GM03348 (cell line): ENCODE measurements around the gene OR8B2.
"Not testable (repeated sequence)": the region's sequence is repeated elsewhere in the genome, so short reads cannot be mapped to it uniquely, and the experiment has no call there.

ENCODE experiments used
- DNase-seq: peaks from one replicate; pipeline ENCODE4 v3.0.0; 2012; ENCODE audit warnings: low spot score

Gene OR8B2, protein sequence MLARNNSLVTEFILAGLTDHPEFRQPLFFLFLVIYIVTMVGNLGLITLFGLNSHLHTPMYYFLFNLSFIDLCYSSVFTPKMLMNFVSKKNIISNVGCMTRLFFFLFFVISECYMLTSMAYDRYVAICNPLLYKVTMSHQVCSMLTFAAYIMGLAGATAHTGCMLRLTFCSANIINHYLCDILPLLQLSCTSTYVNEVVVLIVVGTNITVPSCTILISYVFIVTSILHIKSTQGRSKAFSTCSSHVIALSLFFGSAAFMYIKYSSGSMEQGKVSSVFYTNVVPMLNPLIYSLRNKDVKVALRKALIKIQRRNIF

DNA sequence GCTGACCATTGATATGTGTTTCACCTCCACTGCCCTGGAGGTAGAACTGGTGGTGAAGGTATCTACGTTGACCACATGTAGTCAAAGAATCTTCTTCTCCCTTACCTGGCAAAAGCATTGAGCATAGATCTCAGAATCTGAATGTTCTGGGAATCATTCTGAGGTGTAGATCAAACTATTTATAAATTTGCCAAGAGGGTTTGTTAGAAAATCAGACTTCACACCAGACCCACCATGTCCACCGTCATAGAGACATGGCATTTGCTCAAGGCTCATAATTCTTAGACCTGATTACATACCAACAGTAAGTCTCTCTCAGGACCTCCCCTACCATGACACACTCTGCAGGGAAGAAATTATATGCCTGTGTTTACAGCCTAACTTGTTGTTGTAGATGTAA, at the start of gene OR8B2:
Gene OR8B2, minus strand, starts transcription at position 101 of the 400 bp plus-strand sequence. CDS start 1,156 bp downstream, outside the sequence.
- no peak for DNase-seq

DNA sequence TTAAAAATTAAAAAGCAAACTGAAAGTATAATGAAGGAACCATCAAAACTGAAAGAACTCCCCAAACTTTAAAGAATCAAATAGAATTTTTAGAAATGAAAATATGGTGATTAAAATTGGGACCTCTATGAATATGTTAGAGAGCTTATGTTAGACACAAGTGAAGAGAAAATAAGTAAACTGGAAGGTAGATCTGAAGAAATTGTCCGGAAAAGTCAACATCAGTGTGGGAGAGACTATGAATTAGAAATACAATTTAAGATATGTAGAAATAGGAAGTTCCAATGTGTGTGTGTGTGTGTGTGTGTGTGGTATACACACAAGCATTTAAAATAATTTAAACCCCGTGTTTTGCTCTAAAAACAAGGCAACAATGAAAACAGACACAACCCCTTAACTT, 45.3 kb upstream of the OR8B2 start:
- DNase-seq, result no peak

DNA sequence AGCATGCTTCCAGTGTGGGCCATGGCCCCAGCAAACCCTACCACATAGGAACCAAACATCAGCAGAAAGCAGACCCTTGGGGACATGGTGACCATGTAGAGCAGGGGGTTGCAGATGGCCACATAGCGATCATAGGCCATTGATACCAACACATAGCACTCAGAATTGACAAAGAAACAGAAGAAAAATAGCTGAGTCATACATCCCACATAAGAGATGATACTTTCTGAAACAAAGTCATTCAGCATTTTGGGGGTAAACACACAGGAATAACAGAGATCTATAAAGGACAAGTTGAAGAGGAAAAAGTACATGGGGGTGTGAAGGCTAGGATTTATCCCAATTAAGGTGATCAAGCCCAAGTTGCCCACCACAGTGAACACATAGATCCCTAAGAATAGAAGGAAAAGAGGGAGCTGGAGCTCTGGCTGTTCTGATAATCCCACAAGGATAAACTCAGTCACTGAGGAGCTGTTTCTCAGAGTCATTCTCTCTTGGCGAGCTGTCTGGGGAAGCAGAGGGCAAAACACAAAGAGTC, 40.2 kb upstream of the OR8B2 start, which contains the start of gene OR8B4:
Gene OR8B4, minus strand, starts transcription at position 488 of the 538 bp plus-strand sequence. Its CDS starts 0 bp downstream, at position 488.
- DNase-seq, result no peak

DNA sequence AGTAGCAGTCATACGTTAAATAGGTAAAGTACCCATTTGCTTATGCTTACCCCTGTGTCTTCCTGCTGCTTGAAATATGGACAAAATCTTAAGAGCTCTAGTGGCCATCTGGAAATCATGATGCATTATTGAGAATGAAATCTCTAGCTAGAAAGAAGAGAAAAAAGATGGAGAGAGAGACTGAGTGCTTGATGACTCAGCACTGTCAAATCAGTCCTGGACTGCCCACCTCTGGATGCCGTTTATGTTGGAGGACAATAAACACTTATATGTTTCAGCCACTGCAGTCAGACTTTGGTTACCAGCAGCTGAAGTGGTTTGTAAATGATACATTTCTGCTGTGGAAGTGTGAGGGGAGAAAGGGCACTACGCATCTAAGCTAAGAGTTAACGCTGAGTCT, 36.7 kb upstream of the OR8B2 start:
- DNase-seq, result no peak

DNA sequence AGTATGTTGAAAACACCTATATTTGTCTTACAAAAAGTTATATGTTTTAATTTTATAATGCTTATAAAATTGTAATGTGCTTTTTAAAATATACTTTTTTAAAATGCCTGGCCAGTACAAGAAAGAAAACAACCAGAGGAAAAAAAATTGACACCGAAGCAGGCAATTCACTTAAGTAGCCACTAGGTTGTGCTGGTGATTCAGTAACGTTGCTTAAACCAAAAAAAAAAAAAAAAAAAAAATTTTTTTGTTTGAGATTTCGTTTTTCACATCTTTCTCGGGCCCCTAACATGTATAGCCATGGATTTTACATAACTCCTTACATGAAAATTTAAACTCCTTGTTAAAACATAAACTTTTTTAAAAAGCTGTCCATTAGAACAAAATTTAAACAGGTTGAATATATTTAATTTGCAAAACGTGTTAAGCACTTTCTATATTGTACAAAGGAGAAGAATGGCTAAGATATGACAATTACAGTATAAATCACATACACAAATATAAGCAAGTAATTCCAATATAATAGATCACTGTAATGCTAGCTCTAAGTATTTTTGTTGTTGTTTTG, 31.1 kb upstream of the OR8B2 start:
- DNase-seq, result peak; percentile 50

DNA sequence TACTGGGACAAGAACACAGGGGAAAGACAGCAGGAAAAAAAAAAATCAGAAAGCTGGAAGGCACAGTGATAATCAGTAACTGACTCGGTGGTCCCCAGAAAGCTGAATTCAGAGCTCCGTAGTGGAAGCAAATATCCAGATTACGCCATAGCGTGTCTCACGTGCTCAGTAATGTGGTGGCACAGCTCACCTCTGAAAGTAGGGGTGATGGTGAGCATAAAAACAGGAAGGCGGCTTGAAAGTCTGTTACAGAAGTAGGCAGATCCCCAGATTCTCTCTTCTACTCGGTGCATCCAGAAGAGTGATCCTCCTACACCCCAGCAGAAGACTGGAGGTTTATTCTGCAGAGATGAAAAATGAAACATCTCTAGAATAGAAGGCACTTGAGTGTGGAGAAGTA, 25.6 kb upstream of the OR8B2 start:
- DNase-seq, result no peak

DNA sequence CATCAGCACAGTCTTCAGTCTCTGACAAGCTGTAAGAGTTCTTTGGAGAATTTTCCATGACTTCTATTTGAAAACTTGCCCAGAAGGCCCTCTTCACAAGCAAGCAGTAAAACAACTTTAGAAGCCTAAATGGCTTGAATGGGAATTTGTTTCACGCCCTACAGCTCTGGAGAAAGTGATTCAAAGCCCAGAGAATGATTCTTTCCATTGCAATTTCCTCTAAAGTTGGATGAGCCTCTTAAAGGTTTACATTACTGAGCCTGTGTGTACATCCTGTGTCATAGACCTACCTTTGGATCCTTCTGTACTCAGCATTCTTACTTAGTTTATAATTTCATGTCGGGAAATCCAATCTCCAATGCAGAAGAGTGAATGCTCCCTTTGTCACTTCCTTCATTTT, 21.3 kb upstream of the OR8B2 start:
- no peak for DNase-seq

DNA sequence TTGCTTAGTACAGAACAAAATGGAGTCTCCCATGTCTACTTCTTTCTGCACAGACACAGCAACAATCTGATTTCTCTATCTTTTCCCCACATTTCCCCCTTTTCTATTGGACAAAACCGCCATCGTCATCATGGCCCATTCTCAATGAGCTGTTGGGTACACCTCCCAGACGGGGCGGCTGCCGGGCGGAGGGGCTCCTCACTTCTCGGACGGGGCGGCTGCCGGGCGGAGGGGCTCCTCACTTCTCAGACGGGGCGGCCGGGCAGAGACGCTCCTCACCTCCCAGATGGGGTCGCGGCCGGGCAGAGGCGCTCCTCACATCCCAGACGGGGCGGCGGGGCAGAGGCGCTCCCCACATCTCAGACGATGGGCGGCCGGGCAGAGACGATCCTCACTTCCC, 18.9 kb upstream of the OR8B2 start:
- not testable (repeated sequence) for DNase-seq

DNA sequence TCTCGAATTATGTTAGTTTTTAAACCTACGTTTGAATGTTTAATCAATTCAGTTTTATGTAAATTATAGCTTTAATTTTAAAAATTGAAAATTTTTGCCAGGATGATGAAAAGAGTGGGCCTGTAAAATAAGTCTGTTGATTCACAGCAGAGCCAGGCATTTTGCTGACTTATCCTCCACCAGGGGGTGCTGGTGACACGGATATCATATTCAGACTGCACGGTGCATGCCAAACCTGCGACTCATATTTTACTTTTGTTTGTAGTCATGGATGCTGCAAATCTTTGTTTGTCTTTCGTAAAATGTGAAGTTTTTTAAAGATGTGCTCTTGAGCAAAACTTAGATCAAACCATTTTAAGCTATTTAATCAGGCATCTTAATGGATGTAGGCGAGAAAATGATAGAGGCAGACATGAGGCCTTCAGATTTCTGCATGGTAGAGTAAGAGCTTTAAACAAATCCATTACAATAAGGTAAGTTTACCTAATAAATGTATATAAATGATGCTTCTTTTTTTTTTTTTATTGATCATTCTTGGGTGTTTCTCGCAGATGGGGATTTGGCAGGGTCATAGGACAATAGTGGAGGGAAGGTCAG, 18.1 kb upstream of the OR8B2 start:
- peak; percentile 80 for DNase-seq

DNA sequence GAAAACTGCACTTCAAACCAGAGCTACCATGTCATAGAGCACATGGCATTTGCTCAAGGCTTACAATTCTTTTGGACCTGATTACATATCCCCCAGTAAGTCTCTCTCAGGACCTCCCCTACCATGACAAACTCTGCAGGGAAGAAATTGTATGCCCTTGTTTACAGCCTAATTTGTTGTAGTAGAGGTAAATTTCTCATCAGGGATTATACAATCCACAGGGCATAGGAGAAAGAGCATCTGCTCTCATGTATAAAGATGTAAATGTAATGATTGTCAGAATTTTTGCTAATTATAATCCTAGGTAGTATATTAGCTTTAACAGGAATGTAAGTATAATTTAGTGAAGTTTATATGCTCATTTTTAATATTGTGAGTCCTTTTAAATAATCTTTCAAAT, 14.6 kb upstream of the OR8B2 start, which contains the start of gene OR8B3:
Gene OR8B3, minus strand, starts transcription at position 101 of the 400 bp plus-strand sequence. CDS start 1,673 bp downstream, outside the sequence.
- DNase-seq, result no peak

DNA sequence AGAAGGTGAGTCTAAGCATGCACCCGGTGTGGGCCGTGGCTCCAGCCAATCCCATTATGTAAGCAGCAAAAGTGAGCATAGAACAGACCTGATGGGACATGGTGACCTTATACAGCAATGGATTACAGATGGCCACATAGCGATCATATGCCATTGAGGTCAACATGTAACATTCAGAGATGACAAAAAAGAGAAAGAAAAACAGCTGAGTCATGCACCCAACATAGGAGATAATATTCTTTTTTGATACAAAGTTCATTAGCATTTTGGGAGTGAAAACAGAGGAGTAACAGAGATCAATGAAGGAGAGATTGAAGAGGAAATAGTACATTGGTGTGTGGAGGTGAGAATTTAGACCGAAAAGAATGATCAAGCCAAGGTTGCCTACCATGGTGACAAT, 12.5 kb upstream of the OR8B2 start:
- not testable (repeated sequence) for DNase-seq

DNA sequence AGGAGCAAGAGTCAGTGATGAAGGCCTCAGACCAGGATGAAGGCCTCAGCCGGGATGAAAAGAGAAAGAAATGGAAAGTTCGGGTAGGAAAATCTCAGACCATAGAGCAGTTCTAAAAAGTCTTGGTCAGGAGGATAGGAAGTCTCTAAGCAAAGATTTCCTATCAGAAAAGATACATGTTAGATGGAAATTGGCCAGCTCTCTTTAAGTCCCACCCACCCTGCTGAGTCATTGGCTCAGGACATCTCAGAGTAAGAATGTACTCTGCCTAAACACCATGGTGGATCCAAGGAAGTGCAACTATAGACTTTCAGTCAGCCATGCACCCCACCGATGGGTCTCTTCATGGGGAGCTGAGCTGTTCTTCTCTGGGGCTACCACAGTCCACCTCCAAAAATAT, 10.1 kb upstream of the OR8B2 start:
- no peak for DNase-seq

DNA sequence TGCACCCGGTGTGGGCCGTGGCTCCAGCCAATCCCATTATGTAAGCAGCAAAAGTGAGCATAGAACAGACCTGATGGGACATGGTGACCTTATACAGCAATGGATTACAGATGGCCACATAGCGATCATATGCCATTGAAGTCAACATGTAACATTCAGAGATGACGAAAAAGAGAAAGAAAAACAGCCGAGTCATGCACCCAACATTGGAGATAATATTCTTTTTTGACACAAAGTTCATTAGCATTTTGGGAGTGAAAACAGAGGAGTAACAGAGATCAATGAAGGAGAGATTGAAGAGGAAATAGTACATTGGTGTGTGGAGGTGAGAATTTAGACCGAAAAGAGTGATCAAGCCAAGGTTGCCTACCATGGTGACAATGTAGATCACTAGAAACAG, 1.4 kb downstream of the OR8B2 start:
- not testable (repeated sequence) for DNase-seq

DNA sequence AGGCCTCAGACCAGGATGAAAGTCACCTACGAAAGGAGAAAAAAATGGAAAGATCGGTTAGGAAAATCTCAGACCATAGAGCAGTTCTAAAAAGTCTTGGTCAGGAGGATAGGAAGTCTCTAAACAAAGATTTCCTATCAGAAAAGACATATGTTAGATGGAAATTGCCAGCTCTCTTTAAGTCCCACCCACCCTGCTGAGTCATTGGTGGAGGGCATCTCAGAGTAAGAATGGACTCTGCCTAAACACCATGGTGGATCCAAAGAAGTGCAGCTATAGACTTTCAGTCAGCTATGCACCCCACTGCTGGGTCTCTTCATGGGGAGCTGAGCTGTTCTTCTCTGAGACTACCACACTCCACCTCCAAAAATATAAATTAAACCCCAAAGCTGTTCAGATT, 3.7 kb downstream of the OR8B2 start:
- no peak for DNase-seq

DNA sequence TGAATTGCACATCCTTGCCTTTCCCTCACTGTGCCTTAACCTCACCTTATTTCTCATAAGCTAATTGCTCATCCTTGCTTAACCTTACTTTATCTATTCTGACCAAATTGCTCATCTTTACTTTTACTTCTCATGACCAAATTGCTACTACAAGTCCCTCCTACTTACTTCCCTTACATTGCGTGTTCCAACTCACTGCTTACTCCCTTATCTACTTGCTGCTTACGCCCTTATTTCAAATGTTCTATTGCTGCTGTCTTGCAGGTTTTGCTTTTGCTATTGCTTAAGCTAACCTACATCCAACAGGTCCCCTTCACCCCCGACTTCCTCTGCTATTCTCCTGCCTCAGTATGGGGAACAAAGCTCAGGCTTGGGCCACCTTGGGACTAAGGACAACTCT, 8.0 kb downstream of the OR8B2 start:
- no peak for DNase-seq

DNA sequence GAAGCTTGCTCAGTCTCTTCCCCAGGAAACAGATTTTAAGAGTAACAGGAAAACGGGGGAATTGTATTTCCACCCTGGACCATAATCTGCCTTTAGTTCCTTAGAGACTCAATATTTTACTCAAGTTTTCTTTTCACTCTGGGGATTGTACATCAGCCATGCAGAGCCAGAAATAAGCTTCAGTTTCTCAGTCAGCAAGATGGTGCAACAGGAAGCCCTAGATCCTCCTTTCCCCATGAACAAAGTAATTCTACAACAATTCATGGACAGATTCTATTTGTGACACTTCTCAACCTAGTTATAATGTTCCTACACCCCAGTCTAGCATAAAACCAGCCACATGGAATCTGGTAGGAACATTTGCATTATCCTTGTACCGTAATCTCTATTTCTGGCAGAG, 24.7 kb downstream of the OR8B2 start:
- no peak for DNase-seq

DNA sequence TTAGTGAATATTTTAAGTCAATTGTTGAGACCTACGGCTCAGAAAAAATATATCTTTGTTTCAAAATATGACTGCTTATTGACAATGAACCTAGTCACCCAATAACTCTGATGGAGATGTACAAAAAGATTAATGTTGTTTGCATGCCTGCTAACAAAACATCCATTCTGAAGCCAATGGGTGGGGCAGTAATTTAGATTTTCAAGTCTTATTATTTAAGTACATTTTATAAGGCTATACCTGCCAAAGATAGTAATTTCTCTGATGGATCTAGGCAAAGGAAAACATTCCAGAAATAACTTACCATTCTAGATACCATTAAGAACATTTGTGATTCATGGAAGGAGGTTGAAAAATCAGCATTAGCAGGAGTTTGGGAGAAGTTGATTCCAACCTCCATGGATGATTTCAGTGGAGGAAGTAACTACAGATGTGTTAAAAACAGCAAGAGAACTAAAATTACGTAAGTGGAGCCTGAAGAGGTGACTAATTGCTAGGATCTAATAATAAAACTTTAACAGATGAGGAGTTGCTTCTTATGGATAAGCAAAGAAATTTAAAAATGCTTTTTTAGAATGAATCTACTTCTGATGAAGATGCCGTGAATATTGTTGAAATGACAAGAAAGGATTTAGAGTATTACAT, 37.9 kb downstream of the OR8B2 start:
- no peak for DNase-seq

DNA sequence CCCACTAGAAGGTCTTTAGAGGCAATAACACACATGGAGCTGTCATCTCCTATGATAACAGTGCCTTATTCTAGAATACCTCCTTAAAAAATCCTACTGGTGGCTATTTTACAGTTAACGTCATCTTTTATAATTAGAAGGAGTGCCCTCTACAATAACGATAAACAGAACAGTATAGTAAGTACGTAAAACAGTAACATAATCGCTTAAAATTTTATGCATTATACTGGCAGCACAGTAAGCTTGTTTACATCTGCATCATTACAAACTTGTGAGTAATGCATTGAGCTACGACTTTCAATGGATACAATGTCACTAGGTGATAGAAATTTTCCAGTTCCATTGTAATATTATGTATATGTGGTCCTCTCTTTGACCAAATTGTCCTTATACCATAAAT, 40.0 kb downstream of the OR8B2 start:
- no peak for DNase-seq

DNA sequence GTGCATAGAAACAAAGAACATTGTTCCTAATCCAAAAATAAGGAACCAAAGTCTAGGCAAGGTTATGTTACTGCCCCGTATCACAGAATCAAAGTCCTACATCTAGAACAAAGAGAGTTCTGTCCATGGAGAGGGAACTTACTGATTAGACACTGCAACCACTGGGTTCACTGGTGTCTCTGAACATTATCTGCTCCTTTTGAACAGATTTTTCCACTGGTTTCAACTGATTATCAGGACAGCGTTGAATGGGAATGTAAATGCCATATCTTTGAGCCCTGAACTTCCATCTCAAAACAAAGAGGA, 44.2 kb downstream of the OR8B2 start:
- DNase-seq, result no peak

DNA sequence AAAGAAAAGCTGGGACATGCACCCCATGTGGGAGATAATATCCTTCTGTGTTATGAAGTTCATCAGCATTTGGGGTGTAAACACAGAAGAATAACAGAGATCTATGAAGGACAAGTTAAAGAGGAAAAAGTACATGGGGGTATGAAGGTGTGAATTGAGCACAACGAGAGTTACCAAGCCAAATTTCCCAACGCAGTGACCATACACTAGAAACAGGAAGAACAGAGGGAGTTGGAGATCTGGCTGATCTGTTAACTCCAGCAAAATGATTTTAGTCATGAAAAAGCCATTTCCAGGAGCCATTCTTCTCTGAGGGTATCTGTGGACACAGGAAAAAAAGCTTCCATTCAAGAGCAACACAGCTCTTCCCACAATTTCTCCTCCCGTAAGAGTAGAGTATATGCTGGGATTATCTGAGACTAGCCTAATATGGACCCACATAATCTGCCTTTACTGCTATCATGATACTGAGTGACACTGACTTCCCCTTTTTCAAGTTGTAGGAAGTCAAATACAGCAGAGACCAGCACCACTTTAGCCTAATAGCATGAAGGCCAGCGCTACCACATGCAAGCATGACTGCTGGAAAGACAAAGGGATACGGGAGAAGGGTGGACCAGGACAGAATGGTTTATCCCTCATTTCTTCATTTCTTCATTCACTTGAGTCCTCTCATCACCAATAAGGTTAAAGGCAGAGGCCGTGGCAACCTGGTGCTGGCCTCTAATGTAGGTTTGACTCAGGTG, 44.7 kb downstream of the OR8B2 start:
- no peak for DNase-seq
